GM12801 (cell line): ENCODE results near the gene GBF1.

ENCODE experiments used
- CTCF ChIP-seq: IDR thresholded peaks from one replicate; pipeline ENCODE4 v1.5.1; 2011; ENCODE audit warnings: control low read depth; ENCODE audit not compliant: insufficient read length; ENCODE audit errors: extremely low read depth

Gene GBF1

DNA sequence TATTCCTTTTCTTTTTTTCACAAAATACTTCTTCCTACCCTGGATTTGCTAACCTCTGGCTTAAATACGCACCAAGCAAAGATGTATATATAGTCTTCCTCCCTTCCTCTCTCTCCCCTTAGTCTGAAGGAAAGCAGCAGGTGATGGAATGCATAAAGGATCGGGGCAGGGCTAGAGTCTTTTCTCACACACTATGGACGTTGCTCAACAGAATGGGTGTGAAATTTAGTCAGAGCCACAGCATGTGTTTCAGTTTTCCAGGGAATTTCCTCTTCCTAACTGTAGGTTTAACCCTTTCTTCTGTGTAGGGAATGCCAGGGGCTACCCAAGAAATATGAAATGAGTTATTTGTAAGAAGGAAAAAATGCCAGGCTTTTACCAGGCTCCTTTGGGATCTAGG lies 78.7 kb downstream of the GBF1 start:
- no peak for TF ChIP-seq CTCF

GRCh38 chr10:102326031-102326430 lies 80.7 kb downstream of the GBF1 start:
- no peak for TF ChIP-seq CTCF

DNA sequence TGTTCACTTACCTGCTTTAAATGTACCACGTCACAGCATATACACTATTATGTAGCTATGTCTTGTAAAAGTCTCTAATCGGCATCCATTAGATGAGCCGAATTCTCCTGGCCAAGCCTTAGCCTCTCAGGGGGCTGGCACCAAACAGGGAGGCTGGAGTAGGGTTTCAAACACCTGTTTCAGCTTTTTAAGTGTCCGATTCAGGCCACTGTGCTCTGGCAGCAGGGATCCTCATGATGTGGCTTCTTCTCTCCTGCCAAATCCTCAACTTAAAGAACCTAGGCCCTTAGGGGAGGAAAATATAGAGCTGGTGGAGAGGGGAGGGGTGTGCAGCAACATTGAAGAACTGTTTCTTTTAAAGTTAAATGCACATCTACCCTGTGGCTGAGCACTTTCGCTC lies 81.7 kb downstream of the GBF1 start:
- TF ChIP-seq CTCF = no peak

- TF ChIP-seq CTCF = no peak
Observed at GRCh38 chr10:102327641-102328040, 82.3 kb downstream of the GBF1 start.

GRCh38 chr10:102332772-102333171 lies 87.4 kb downstream of the GBF1 start:
- TF ChIP-seq CTCF = no peak

- no peak for TF ChIP-seq CTCF
Observed at GRCh38 chr10:102334101-102334500, 88.8 kb downstream of the GBF1 start.

GRCh38 chr10:102335184-102335583 lies 89.9 kb downstream of the GBF1 start:
- no peak for TF ChIP-seq CTCF
